ENCODE measurements around the gene FAM120C.

Gene FAM120C

GRCh38 chrX:54090880-54091279 is 92.2 kb downstream of the FAM120C start:
- DNase-seq (ENCODE audit: low read depth in 2 of 2) = no peak
- H3K4me3 ChIP-seq (replicated peaks in 1 of 2; ENCODE audit: low read depth in 2 of 2, low read length in 2 of 2) = no peak overlapping the region
- TF ChIP-seq CTCF (IDR thresholded peaks at IDR 0.05; ENCODE audit: low read depth, low read length) = no peak

- DNase-seq (ENCODE audit: low read depth in 2 of 2) = no peak
- no peak overlapping the region for H3K4me3 ChIP-seq (replicated peaks in 1 of 2; ENCODE audit: low read depth in 2 of 2, low read length in 2 of 2)
- no peak for TF ChIP-seq CTCF (IDR thresholded peaks at IDR 0.05; ENCODE audit: low read depth, low read length)
These were observed 93.9 kb downstream of the FAM120C start for GRCh38 chrX:54089191-54089590.

GRCh38 chrX:54087661-54088060 is 95.4 kb downstream of the FAM120C start:
- no peak for DNase-seq (ENCODE audit: low read depth in 2 of 2)
- TF ChIP-seq CTCF (IDR thresholded peaks at IDR 0.05; ENCODE audit: low read depth, low read length) = no peak
- H3K4me3 ChIP-seq (replicated peaks in 1 of 2; ENCODE audit: low read depth in 2 of 2, low read length in 2 of 2) = no peak overlapping the region

- no peak for TF ChIP-seq CTCF (IDR thresholded peaks at IDR 0.05; ENCODE audit: low read depth, low read length)
- no peak overlapping the region for H3K4me3 ChIP-seq (replicated peaks in 1 of 2; ENCODE audit: low read depth in 2 of 2, low read length in 2 of 2)
- DNase-seq (ENCODE audit: low read depth in 2 of 2) = peak in 1 of 2 donors; percentile 71
These were observed 97.4 kb downstream of the FAM120C start for GRCh38 chrX:54085666-54086065.

GRCh38 chrX:54076903-54077302 is 106.2 kb downstream of the FAM120C start:
- peak; percentile 32 to 35 for DNase-seq (ENCODE audit: low read depth in 2 of 2)
- no peak for TF ChIP-seq CTCF (IDR thresholded peaks at IDR 0.05; ENCODE audit: low read depth, low read length)
- no peak overlapping the region for H3K4me3 ChIP-seq (replicated peaks in 1 of 2; ENCODE audit: low read depth in 2 of 2, low read length in 2 of 2)

GRCh38 chrX:54074826-54075225 is 108.2 kb downstream of the FAM120C start:
- no peak overlapping the region for H3K4me3 ChIP-seq (replicated peaks in 1 of 2; ENCODE audit: low read depth in 2 of 2, low read length in 2 of 2)
- no peak for TF ChIP-seq CTCF (IDR thresholded peaks at IDR 0.05; ENCODE audit: low read depth, low read length)
- DNase-seq (ENCODE audit: low read depth in 2 of 2) = no peak

- no peak for TF ChIP-seq CTCF (IDR thresholded peaks at IDR 0.05; ENCODE audit: low read depth, low read length)
- DNase-seq (ENCODE audit: low read depth in 2 of 2) = no peak
- no peak overlapping the region for H3K4me3 ChIP-seq (replicated peaks in 1 of 2; ENCODE audit: low read depth in 2 of 2, low read length in 2 of 2)
These were observed 115.3 kb downstream of the FAM120C start for GRCh38 chrX:54067766-54068165.

Data from cardiac fibroblast (primary cell).